AG04450 (cell line): ENCODE measurements around the gene SIX2. TPM values are rescaled to one million over a fixed set of nuclear protein-coding genes. Genes with fewer than 3 reads are reported as not detected.

Experiments
- CTCF ChIA-PET: fragments of 300-600, 350-600 bp; formaldehyde crosslinking; extraction: SDS; loops from one replicate; lab custom pipeline; 2022; ENCODE audit warnings: antibody characterized with exemption, inconsistent platforms; lab: Charles Lee
- POLR2A ChIA-PET: fragments of 350-600 bp; formaldehyde crosslinking; extraction: SDS; loops from one replicate; lab custom pipeline; 2021; ENCODE audit warnings: antibody characterized with exemption, inconsistent platforms; lab: Yijun Ruan, JAX
- DNase-seq: peaks from one replicate; pipeline ENCODE4 v3.0.0-alpha.2; 2011; ENCODE audit warnings: low read depth, low spot score
- H3K27ac ChIP-seq: one replicate; pipeline ENCODE4 v1.5.1; 2012; ENCODE audit warnings: low read depth, low read length, control low read depth
- H3K27me3 ChIP-seq: one replicate; pipeline ENCODE4 v1.6.0; 2012; ENCODE audit warnings: low read length; ENCODE audit not compliant: control insufficient read depth, insufficient read depth
- H3K4me3 ChIP-seq: 2 replicates; pipeline ENCODE4 v1.5.1; 2011; ENCODE audit warnings: mild to moderate bottlenecking, low read depth, low read length, control low read depth
- H3K9me3 ChIP-seq: 2 replicates; pipeline ENCODE4 v1.5.1; 2012; ENCODE audit warnings: low read length; ENCODE audit not compliant: control insufficient read depth, insufficient read depth
- polyA plus RNA-seq: library from polyadenylated mRNA; depleted of rRNA; stranded (reverse); fragments of >200 nt; gene quantifications from 2 replicates; pipeline ENCODE4 v1.2.3, GENCODE V29; 2011
- TF ChIP-seq, protein P1 (sequence below): IDR thresholded peaks from 2 replicates; pipeline ENCODE4 v1.5.1; 2011; ENCODE audit warnings: low read depth, low read length, control low read depth, inconsistent platforms

The SIX2 gene
- polyA plus RNA-seq, 1 experiment: not detected

DNA sequence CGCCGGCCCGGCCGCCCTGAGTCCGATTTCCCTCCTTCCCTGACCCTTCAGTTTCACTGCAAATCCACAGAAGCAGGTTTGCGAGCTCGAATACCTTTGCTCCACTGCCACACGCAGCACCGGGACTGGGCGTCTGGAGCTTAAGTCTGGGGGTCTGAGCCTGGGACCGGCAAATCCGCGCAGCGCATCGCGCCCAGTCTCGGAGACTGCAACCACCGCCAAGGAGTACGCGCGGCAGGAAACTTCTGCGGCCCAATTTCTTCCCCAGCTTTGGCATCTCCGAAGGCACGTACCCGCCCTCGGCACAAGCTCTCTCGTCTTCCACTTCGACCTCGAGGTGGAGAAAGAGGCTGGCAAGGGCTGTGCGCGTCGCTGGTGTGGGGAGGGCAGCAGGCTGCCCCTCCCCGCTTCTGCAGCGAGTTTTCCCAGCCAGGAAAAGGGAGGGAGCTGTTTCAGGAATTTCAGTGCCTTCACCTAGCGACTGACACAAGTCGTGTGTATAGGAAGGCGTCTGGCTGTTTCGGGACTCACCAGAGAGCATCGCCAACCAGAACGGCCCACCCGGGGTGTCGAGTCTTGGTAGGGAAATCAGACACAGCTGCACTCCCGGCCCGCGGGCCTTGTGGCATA, 4.6 kb downstream of the SIX2 start:
- POLR2A ChIA-PET: no interaction called here
- DNase-seq: no peak
- CTCF ChIA-PET: interaction anchor here (1.4 kb wide), 1 partner anchor 490 kb away, joined by 5 read pairs; no protein-coding TSS in a partner anchor
- Histone ChIP-seq H3K9me3 (peaks cover 31% of the 10 kb centered on the region), H3K4me3 (peak overlapping the region; percentile 22; the same call in 1 of the 2 replicates), H3K27ac (no peak overlapping the region), H3K27me3 (peaks cover 95% of the 10 kb centered on the region)
- TF ChIP-seq, protein P1, sequence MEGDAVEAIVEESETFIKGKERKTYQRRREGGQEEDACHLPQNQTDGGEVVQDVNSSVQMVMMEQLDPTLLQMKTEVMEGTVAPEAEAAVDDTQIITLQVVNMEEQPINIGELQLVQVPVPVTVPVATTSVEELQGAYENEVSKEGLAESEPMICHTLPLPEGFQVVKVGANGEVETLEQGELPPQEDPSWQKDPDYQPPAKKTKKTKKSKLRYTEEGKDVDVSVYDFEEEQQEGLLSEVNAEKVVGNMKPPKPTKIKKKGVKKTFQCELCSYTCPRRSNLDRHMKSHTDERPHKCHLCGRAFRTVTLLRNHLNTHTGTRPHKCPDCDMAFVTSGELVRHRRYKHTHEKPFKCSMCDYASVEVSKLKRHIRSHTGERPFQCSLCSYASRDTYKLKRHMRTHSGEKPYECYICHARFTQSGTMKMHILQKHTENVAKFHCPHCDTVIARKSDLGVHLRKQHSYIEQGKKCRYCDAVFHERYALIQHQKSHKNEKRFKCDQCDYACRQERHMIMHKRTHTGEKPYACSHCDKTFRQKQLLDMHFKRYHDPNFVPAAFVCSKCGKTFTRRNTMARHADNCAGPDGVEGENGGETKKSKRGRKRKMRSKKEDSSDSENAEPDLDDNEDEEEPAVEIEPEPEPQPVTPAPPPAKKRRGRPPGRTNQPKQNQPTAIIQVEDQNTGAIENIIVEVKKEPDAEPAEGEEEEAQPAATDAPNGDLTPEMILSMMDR: no peak

DNA sequence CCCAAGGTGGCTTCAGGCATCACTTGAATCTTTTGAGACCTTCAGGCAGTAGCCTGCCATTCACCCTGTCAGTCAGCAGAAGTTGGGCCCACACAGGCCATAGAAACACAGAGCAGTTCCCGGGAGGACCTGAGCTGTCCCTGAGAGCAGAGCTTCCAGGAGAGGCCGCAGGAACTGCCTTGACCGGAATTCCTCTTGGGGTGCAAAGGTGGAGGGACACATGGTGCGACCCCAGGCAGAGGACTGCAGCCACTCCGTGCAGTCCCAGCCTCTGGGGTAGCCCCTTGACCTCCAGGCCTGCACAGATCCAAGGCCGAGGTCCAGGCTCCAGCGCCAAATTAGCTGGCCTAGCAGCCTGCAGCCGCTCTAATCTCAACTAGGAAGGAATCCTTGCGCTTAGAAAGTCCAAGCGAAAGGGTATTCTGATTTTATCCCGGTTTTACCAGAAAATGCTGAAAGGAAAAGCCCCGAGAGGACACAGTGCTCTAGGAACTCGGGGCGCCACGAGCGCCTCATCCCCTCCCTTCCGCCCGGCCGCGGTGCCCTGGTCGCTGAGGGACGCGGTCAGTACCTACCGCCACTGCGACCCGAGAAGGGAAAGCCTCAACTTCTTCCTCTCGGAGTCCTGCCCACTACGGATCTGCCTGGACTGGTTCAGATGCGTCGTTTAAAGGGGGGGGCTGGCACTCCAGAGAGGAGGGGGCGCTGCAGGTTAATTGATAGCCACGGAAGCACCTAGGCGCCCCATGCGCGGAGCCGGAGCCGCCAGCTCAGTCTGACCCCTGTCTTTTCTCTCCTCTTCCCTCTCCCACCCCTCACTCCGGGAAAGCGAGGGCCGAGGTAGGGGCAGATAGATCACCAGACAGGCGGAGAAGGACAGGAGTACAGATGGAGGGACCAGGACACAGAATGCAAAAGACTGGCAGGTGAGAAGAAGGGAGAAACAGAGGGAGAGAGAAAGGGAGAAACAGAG, 5.4 kb downstream of the SIX2 start:
- TF ChIP-seq, protein P1: no peak
- ChIA-PET CTCF (interaction anchor here (1.4 kb wide), 1 partner anchor 491 kb away, joined by 5 read pairs; no protein-coding TSS in a partner anchor), POLR2A (no interaction called here)
- Histone ChIP-seq H3K27ac (no peak overlapping the region), H3K9me3 (peaks cover 31% of the 10 kb centered on the region), H3K4me3 (no peak overlapping the region), H3K27me3 (peaks cover 100% of the 10 kb centered on the region)
- DNase-seq: no peak

DNA sequence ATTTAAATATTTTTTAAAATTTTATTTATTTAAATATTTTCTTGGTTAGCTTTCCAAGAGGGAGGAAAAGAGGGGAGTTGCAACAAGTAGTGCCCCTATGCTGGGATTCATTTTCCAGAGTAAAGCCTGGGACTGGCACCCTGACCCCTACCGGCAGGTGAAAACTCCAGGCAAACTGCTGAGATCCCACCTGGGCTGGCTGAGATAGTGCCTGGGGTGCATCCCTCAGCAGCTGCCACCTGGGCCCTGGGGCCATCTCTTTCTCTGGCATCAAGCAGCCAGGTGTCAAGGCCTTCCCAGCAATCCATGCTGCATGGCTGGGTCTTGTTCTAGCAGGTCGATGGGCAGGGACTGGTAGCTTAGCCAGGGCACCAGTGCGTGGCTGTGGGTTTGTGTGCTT, 6.6 kb downstream of the SIX2 start:
- POLR2A ChIA-PET: no interaction called here
- CTCF ChIA-PET: no interaction called here
- Histone ChIP-seq H3K4me3 (no peak overlapping the region), H3K27ac (no peak overlapping the region), H3K9me3 (peaks cover 20% of the 10 kb centered on the region), H3K27me3 (peaks cover 98% of the 10 kb centered on the region)
- TF ChIP-seq, protein P1: no peak
- DNase-seq: no peak

DNA sequence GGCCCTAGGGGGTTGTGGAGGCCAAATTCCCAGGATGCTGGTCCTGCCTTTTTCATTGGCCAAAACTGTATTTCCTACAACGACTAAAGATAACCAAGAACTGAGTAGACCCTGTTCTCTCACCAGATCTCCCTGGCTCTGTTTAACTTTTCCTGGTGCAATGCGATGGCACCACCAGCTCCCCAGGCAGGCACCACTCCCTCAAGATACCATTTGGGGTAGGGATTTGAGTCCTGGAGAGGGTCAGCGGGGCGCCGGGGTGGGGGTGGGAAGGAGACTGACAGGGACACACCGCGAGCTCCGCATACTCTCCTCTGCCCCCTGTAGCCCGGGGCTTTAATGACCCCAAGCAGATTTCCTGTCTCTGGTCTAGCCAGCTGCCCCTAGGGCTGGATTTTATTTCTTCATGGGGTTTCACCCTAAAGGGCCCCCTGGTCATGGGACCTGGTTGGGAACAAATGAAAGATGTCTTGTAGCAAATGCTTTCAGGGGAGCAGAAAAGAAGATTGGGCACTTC, 7.3 kb downstream of the SIX2 start:
- ChIA-PET POLR2A (no interaction called here), CTCF (interaction anchor here (0.7 kb wide), 1 partner anchor 501 kb away, joined by 7 read pairs; no protein-coding TSS in a partner anchor)
- Histone ChIP-seq H3K4me3 (no peak overlapping the region), H3K27ac (no peak overlapping the region), H3K9me3 (peaks cover 18% of the 10 kb centered on the region; the same call in 1 of the 2 replicates), H3K27me3 (peaks cover 96% of the 10 kb centered on the region)
- TF ChIP-seq, protein P1: no peak
- DNase-seq: no peak
